ENCODE data around the gene CHAMP1.

DNA sequence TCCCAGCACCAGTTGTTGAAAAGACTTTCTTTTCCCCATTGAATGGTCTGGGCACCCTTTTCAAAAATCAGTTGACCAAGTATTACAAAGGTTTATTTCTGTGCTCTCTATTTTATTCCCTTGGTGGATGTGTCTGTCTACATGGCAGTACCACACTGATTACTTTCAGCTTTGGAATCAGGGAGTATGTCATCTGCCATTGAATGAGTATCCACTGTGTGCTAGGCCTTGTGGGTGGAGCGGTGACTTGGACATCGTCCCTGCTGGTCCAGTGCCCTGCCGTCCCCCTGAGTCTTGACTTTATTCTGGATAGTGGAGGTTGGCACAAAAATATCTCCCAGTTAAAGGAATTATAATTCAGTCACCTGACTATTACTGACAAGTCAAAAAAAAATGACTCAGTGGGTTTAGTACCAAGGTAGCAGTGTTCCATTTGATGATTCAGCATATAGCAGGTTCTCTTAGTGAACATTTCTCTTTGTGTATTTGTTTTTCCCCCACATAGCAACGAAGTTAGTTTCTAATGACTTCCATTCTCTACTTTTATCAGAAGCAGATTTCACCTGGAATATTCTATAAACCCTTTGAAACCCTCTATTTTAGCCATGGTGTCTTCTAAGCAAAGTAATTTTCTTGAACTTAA lies 29.0 kb upstream of the CHAMP1 start:
- TF ChIP-seq, protein P1, sequence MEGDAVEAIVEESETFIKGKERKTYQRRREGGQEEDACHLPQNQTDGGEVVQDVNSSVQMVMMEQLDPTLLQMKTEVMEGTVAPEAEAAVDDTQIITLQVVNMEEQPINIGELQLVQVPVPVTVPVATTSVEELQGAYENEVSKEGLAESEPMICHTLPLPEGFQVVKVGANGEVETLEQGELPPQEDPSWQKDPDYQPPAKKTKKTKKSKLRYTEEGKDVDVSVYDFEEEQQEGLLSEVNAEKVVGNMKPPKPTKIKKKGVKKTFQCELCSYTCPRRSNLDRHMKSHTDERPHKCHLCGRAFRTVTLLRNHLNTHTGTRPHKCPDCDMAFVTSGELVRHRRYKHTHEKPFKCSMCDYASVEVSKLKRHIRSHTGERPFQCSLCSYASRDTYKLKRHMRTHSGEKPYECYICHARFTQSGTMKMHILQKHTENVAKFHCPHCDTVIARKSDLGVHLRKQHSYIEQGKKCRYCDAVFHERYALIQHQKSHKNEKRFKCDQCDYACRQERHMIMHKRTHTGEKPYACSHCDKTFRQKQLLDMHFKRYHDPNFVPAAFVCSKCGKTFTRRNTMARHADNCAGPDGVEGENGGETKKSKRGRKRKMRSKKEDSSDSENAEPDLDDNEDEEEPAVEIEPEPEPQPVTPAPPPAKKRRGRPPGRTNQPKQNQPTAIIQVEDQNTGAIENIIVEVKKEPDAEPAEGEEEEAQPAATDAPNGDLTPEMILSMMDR (IDR thresholded peaks at IDR 0.05): no peak
- no peak for TF ChIP-seq POLR2A (IDR thresholded peaks at IDR 0.05)

All from body of pancreas (tissue), 4 donors.